Smooth muscle cell (in vitro differentiated cells): ENCODE data around the gene GTF2H1. TPM values are rescaled to one million over a fixed set of nuclear protein-coding genes. Genes with fewer than 3 reads are reported as not detected.
A peak's percentile ranks its signal among the peaks of the same experiment; 100 is the strongest.

ENCODE experiments used
- DNase-seq: peaks from one replicate; lab custom pipeline; 2025; ENCODE audit not compliant: unreplicated experiment; lab: John Stamatoyannopoulos, UW
- H2AFZ ChIP-seq: fragments of 200-600 bp; sonication (generic); 2 replicates; pipeline ENCODE4 v1.6.0; 2016; ENCODE audit warnings: antibody characterized with exemption, low read depth, mild to moderate bottlenecking
- H3F3A ChIP-seq: fragments of 200-600 bp; sonication (generic); 2 replicates; pipeline ENCODE4 v1.6.0; 2017; ENCODE audit warnings: antibody characterized with exemption, low read depth
- H3K27ac ChIP-seq: fragments of 200-600 bp; sonication (generic); 2 replicates; pipeline ENCODE4 v1.5.1; 2016; ENCODE audit warnings: low read depth, mild to moderate bottlenecking
- H3K27me3 ChIP-seq: fragments of 200-600 bp; sonication (generic); 2 replicates; pipeline ENCODE4 v1.6.1; 2016; ENCODE audit warnings: low read depth, mild to moderate bottlenecking
- H3K36me3 ChIP-seq: fragments of 200-600 bp; sonication (generic); 2 replicates; pipeline ENCODE4 v1.5.1; 2016; ENCODE audit warnings: low read depth
- H3K4me1 ChIP-seq: fragments of 200-600 bp; sonication (generic); 2 replicates; pipeline ENCODE4 v1.5.1; 2016; ENCODE audit warnings: low read depth
- H3K4me2 ChIP-seq: fragments of 200-600 bp; sonication (generic); 2 replicates; pipeline ENCODE4 v1.6.0; 2016; ENCODE audit warnings: mild to moderate bottlenecking
- H3K4me3 ChIP-seq: fragments of 200-600 bp; sonication (generic); 2 replicates; pipeline ENCODE4 v1.5.1; 2016; ENCODE audit warnings: mild to moderate bottlenecking
- H3K79me2 ChIP-seq: fragments of 200-600 bp; sonication (generic); 2 replicates; pipeline ENCODE4 v1.6.0; 2016; ENCODE audit warnings: low read depth, mild to moderate bottlenecking
- H3K9ac ChIP-seq: fragments of 200-600 bp; sonication (generic); 2 replicates; pipeline ENCODE4 v1.6.0; 2016; ENCODE audit warnings: low read depth
- H3K9me3 ChIP-seq: fragments of 200-600 bp; sonication (generic); replicated peaks from 2 replicates; pipeline ENCODE4 v1.5.1; 2016; ENCODE audit warnings: low read depth
- H4K20me1 ChIP-seq: fragments of 200-600 bp; sonication (generic); 2 replicates; pipeline ENCODE4 v1.6.0; 2016; ENCODE audit warnings: low read depth
- WGBS: methylation state at CpG from one replicate; pipeline ENCODE4 v1.1.7; 2016; ENCODE audit warnings: low lambda C conversion rate; 5-methylcytosine and 5-hydroxymethylcytosine counted together
- polyA plus RNA-seq: library from polyadenylated mRNA; unstranded; fragments of >200 nt; fragmentation: Nextera tagmentation; extraction: Ambion mirVana; gene quantifications from 2 replicates; pipeline ENCODE4 v1.2.1, GENCODE V29; 2016
- total RNA-seq: library from RNA; depleted of rRNA; stranded (reverse); fragments of >200 nt; gene quantifications from 2 replicates; pipeline ENCODE4 v1.2.3, GENCODE V29; 2014
- TF ChIP-seq, protein P1 (sequence below): fragments of 200-600 bp; sonication (generic); IDR thresholded peaks from 2 replicates; pipeline ENCODE4 v1.5.1; 2017; ENCODE audit warnings: borderline replicate concordance, mild to moderate bottlenecking, antibody characterized with exemption; ENCODE audit not compliant: insufficient read depth, poor library complexity, severe bottlenecking

Gene GTF2H1
- total and polyA plus RNA-seq, 2 experiments from 2014 or later = 22.0 to 47.2 TPM

DNA sequence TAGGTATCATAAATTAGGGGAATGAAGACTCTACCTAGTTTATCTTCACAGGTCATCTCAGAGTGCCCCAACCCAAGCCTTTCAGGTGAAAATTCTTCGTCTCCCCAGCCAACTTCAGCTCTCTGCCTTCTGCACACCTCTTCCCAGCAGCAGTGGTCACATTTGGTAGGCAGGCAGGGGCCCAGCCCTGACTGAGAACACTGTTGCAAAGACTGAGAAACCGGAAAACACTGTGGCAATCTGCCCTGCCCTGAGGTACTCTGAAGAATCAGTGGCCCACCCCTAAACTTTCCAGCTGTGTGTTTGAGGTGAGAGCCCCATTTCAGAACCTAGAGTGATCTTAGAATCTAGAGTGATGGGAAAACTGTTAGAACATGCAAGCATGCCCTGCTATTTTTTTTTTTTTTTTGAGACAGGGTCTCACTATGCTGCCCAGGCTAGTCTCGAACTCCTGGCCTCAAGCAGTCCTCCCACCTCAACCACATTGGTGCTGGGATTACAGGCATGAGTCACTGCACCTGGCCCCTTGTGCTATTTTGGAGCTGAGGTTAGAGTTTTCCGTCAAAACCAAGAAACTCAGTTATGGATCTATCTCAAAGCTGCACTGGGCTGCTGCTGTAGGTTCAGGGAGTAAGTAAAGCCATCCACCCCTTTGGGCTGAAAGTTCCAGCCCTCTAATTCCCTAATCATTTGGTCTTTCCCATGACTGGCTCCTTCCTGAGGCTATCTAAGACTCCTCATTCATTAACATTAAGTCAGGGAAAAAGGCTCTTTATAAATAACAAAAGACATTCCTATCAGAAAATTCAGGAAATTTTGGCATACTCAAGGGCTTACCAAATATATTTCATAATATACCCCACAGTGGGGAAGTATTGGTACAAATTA, 70.3 kb downstream of the GTF2H1 start:
- Histone ChIP-seq H3K9ac (no peak overlapping the region), H3K36me3 (peaks cover 9% of the 10 kb centered on the region), H3K79me2 (peaks cover 28% of the 10 kb centered on the region), H3K4me3 (no peak overlapping the region), H3K27me3 (no peaks in the 10 kb centered on the region), H2AFZ (no peak overlapping the region), H3K9me3 (no peaks in the 10 kb centered on the region), H3K27ac (peak overlapping the region; percentile 90), H3K4me2 (no peak overlapping the region), H3K4me1 (peaks cover 13% of the 10 kb centered on the region), H4K20me1 (peaks cover 30% of the 10 kb centered on the region), H3F3A (peaks cover 28% of the 10 kb centered on the region)
- no peak for DNase-seq
- TF ChIP-seq, protein P1, sequence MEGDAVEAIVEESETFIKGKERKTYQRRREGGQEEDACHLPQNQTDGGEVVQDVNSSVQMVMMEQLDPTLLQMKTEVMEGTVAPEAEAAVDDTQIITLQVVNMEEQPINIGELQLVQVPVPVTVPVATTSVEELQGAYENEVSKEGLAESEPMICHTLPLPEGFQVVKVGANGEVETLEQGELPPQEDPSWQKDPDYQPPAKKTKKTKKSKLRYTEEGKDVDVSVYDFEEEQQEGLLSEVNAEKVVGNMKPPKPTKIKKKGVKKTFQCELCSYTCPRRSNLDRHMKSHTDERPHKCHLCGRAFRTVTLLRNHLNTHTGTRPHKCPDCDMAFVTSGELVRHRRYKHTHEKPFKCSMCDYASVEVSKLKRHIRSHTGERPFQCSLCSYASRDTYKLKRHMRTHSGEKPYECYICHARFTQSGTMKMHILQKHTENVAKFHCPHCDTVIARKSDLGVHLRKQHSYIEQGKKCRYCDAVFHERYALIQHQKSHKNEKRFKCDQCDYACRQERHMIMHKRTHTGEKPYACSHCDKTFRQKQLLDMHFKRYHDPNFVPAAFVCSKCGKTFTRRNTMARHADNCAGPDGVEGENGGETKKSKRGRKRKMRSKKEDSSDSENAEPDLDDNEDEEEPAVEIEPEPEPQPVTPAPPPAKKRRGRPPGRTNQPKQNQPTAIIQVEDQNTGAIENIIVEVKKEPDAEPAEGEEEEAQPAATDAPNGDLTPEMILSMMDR = no peak
- 76% methylated on average over 4 of the region's 4 CpGs for WGBS

DNA sequence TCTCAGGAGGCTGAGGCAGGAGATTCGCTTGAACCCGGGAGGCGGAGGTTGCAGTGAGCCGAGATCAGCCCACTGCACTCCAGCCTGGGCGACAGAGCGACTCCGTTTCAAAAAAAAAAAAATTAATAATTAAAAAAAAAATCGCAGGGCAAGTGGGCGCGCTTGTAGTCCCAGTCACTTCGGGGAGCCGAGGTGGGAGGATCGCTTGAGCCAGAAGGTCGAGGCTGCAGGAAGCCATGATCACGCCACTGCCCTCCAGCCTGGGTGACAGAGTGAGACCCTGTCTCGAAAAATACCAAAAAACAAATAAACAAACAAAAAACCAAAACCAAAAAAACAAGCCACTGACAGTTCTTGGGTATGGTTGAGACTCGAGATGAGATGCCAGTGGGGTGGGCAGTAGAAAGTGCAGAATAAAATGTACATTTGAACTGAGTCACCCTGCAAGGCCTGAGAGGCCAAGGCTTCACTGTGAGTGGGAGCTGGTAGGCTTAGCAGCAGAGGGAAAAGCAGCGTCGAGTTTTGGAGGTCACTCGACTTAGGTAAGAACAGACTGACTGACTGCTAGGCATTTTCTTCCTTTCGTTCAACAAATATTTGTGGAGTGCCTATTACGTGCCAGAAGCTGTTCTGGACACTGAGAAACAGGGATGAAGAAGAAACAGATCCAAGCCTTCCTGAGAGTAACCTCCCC, 71.4 kb downstream of the GTF2H1 start:
- peak overlapping the region; percentile 96 for H3K4me3 ChIP-seq
- DNase-seq = no peak

DNA sequence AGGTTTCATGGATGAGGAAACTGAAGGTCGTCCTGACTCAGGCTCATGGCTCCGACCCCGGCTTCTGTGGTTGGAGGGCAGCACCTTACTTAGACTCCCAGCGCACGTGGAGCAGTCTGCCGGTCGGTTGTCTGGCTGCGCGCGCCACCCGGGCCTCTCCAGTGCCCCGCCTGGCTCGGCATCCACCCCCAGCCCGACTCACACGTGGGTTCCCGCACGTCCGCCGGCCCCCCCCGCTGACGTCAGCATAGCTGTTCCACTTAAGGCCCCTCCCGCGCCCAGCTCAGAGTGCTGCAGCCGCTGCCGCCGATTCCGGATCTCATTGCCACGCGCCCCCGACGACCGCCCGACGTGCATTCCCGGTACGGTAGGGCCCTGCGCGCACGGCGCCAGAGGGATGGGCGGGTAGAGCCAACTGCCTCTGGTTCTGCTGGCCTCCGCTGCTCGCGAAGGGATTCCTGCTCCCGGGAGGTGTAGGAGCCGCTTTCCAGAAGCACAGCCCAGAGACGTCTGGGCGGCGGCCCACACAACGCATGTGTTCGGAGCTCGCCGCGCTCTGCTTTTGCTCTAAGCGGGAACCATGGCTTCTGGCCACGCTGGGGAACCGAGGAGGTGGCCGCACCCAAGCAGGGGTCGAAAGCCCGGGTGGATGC, 72.0 kb downstream of the GTF2H1 start, which contains the start of gene LDHA:
Gene LDHA, plus strand, starts transcription at position 289 of the 653 bp plus-strand sequence. CDS start 2,280 bp downstream, outside the sequence.
- Histone ChIP-seq H3K9ac (peak within 1 kb of the TSS; percentile 90), H2AFZ (peak within 1 kb of the TSS; percentile 75), H3K4me2 (peak within 1 kb of the TSS; percentile 93), H3K4me1 (peaks cover 13% of the 10 kb centered on the region), H3K9me3 (no peaks in the 10 kb centered on the region), H3K36me3 (peaks cover 17% of the 10 kb centered on the region), H3K27me3 (no peaks in the 10 kb centered on the region), H3K79me2 (peaks cover 43% of the 10 kb centered on the region), H4K20me1 (peaks cover 47% of the 10 kb centered on the region), H3K27ac (peak within 1 kb of the TSS; percentile 90), H3K4me3 (peak within 1 kb of the TSS; percentile 96), H3F3A (peaks cover 35% of the 10 kb centered on the region)
- peak; percentile 94 for DNase-seq
- under 1% methylated on average over 41 of the region's 60 CpGs for WGBS
- TF ChIP-seq, protein P1 = no peak

More for the DNA sequence above, 71.4 kb downstream of the GTF2H1 start:
- H3K9me3 ChIP-seq = no peaks in the 10 kb centered on the region
- peak overlapping the region; percentile 93 for H3K4me2 ChIP-seq
- TF ChIP-seq, protein P1 = no peak
- peak overlapping the region; percentile 75 for H2AFZ ChIP-seq
- peak overlapping the region; percentile 90 for H3K27ac ChIP-seq
- H3K27me3 ChIP-seq = no peaks in the 10 kb centered on the region
- H3K79me2 ChIP-seq = peaks cover 36% of the 10 kb centered on the region
- 69% methylated on average over 22 of the region's 22 CpGs for WGBS
- H3F3A ChIP-seq = peaks cover 28% of the 10 kb centered on the region
- peaks cover 14% of the 10 kb centered on the region for H3K36me3 ChIP-seq
- peak overlapping the region; percentile 90 for H3K9ac ChIP-seq
- H4K20me1 ChIP-seq = peaks cover 41% of the 10 kb centered on the region
- H3K4me1 ChIP-seq = peaks cover 13% of the 10 kb centered on the region
